H1 (cell line): Measurements from ENCODE around the gene MIEN1. TPM values are rescaled to one million over a fixed set of nuclear protein-coding genes. Genes with fewer than 3 reads are reported as not detected.

Experiments used
- CTCF ChIA-PET: fragments of 300-600 bp; sonication (Branson Sonifier 250); formaldehyde crosslinking; loops from one replicate; lab custom pipeline; 2021; ENCODE audit not compliant: partially characterized antibody; lab: Charles Lee
- POLR2A ChIA-PET: fragments of 300-600 bp; sonication (Branson Sonifier 250); formaldehyde crosslinking; loops from one replicate; lab custom pipeline; 2021; ENCODE audit warnings: inconsistent platforms; ENCODE audit not compliant: partially characterized antibody; lab: Charles Lee
- DNase-seq, 2 experiments: peaks; one replicate each; pipeline versions ENCODE4 v3.0.0 to v3.0.0-alpha.2; 2010 to 2022; ENCODE audit warnings: low spot score in 2 of 2, low read depth in 1 of 2, mixed read lengths in 1 of 2
- FAIRE-seq: peaks from 2 replicates; lab custom pipeline; 2011; peaks lifted over from hg19 to GRCh38; lab: Jason Lieb, UNC
- H2AFZ ChIP-seq: 2 replicates; pipeline ENCODE4 v1.8.1; 2012; ENCODE audit warnings: low read length, inconsistent platforms
- H2AK5ac ChIP-seq: 2 replicates; pipeline ENCODE4 v1.6.1; 2013; ENCODE audit warnings: low read depth, low read length
- H2BK120ac ChIP-seq: replicated peaks from 2 replicates; pipeline ENCODE3; 2013; ENCODE audit warnings: low read depth, low read length, inconsistent platforms
- H2BK12ac ChIP-seq: 2 replicates; pipeline ENCODE4 v1.6.1; 2013; ENCODE audit warnings: low read depth, low read length
- H2BK15ac ChIP-seq: 2 replicates; pipeline ENCODE4 v1.6.1; 2013; ENCODE audit warnings: low read length
- H2BK20ac ChIP-seq: 2 replicates; pipeline ENCODE4 v1.6.1; 2013; ENCODE audit warnings: low read length
- H2BK5ac ChIP-seq: 2 replicates; pipeline ENCODE4 v1.6.1; 2013; ENCODE audit warnings: low read depth, low read length
- H3K14ac ChIP-seq: 2 replicates; pipeline ENCODE4 v1.6.1; 2013; ENCODE audit warnings: inconsistent platforms; ENCODE audit not compliant: insufficient read length
- H3K18ac ChIP-seq: 2 replicates; pipeline ENCODE4 v1.6.1; 2013; ENCODE audit warnings: low read length; ENCODE audit errors: extremely low read depth
- H3K23ac ChIP-seq: 2 replicates; pipeline ENCODE4 v1.6.1; 2013; ENCODE audit warnings: inconsistent platforms; ENCODE audit not compliant: insufficient read length
- H3K23me2 ChIP-seq: 2 replicates; pipeline ENCODE4 v1.6.1; 2013; ENCODE audit warnings: low read depth, low read length
- H3K27ac ChIP-seq: 2 replicates; pipeline ENCODE4 v1.6.1; 2011; ENCODE audit warnings: low read depth, low read length, inconsistent platforms
- H3K27me3 ChIP-seq, 4 experiments: replicated peaks in 1 of 4; 1 replicate in 1 of 4; 2 replicates in 3 of 4; pipeline versions ENCODE4 v1.6.1 to v1.8.1; 2011 to 2013; ENCODE audit warnings: low read length in 3 of 4, mild to moderate bottlenecking in 3 of 4, inconsistent platforms in 2 of 4, mixed read lengths in 2 of 4, moderate library complexity in 1 of 4; ENCODE audit not compliant: control insufficient read depth in 3 of 4, insufficient read depth in 3 of 4; ENCODE audit errors: extremely low read depth in 1 of 4
- H3K36me3 ChIP-seq, 4 experiments: 2 replicates each; pipeline versions ENCODE4 v1.6.1 to v1.8.1; 2011 to 2013; ENCODE audit warnings: mild to moderate bottlenecking in 4 of 4, low read length in 3 of 4, moderate library complexity in 2 of 4, control low read depth in 1 of 4, inconsistent platforms in 1 of 4; ENCODE audit not compliant: insufficient read depth in 4 of 4, control insufficient read depth in 2 of 4
- H3K4ac ChIP-seq: replicated peaks from 2 replicates; pipeline ENCODE3; 2013; ENCODE audit warnings: low read length, low read depth, mixed read lengths, inconsistent platforms; ENCODE audit not compliant: insufficient read length
- H3K4me1 ChIP-seq, 4 experiments: replicated peaks in 1 of 4; 1 replicate in 1 of 4; 2 replicates in 3 of 4; pipeline versions ENCODE4 v1.6.1 to v1.8.1; 2011 to 2013; ENCODE audit warnings: low read length in 3 of 4, inconsistent platforms in 2 of 4, mixed read lengths in 1 of 4; ENCODE audit not compliant: insufficient read depth in 4 of 4, control insufficient read depth in 3 of 4
- H3K4me2 ChIP-seq, 2 experiments: 2 replicates each; pipeline versions ENCODE4 v1.6.1 to v1.8.1; 2011 to 2013; ENCODE audit warnings: low read depth in 2 of 2, low read length in 2 of 2, control low read depth in 1 of 2, inconsistent platforms in 1 of 2, mild to moderate bottlenecking in 1 of 2; ENCODE audit not compliant: insufficient read depth in 1 of 2
- H3K4me3 ChIP-seq, 4 experiments: fragments of 200-600, 300-600 bp in 1 of 4; sonication (generic), shearing (Covaris generic), sonication (Bioruptor Twin) in 1 of 4; 2 replicates each; pipeline versions ENCODE4 v1.5.1 to v1.8.1; 2011 to 2016; ENCODE audit warnings: low read length in 4 of 4, low read depth in 3 of 4, control low read depth in 2 of 4, inconsistent platforms in 2 of 4, mild to moderate bottlenecking in 2 of 4, mixed read lengths in 1 of 4, moderate library complexity in 1 of 4; ENCODE audit not compliant: insufficient read depth in 2 of 4; ENCODE audit errors: extremely low read depth in 1 of 4
- H3K56ac ChIP-seq: replicated peaks from 2 replicates; pipeline ENCODE3; 2013; ENCODE audit warnings: low read depth, mild to moderate bottlenecking, mixed read lengths, low read length, inconsistent platforms; ENCODE audit not compliant: insufficient read length
- H3K79me1 ChIP-seq: 2 replicates; pipeline ENCODE4 v1.6.1; 2013; ENCODE audit warnings: low read depth, low read length, control low read depth
- H3K79me2 ChIP-seq, 2 experiments: 2 replicates each; pipeline versions ENCODE4 v1.6.1 to v1.8.1; 2012 to 2013; ENCODE audit warnings: low read length in 2 of 2, mild to moderate bottlenecking in 2 of 2, inconsistent platforms in 1 of 2; ENCODE audit not compliant: insufficient read depth in 2 of 2, control insufficient read depth in 1 of 2
- H3K9ac ChIP-seq, 4 experiments: replicated peaks in 1 of 4; 1 replicate in 1 of 4; 2 replicates in 3 of 4; pipeline versions ENCODE4 v1.6.1 to v1.8.1; 2011 to 2013; ENCODE audit warnings: low read depth in 3 of 4, low read length in 3 of 4, control low read depth in 2 of 4, mild to moderate bottlenecking in 2 of 4, moderate library complexity in 2 of 4, inconsistent platforms in 1 of 4; ENCODE audit errors: extremely low read depth in 1 of 4
- H3K9me3 ChIP-seq, 2 experiments: 2 replicates each; pipeline versions ENCODE4 v1.6.1 to v1.8.1; 2012 to 2013; ENCODE audit warnings: mild to moderate bottlenecking in 2 of 2, moderate library complexity in 2 of 2, control low read depth in 1 of 2, inconsistent platforms in 1 of 2, low read depth in 1 of 2, low read length in 1 of 2, mixed read lengths in 1 of 2; ENCODE audit not compliant: insufficient read depth in 2 of 2
- H4K20me1 ChIP-seq, 2 experiments: replicated peaks in 1 of 2; 2 replicates each; pipeline versions ENCODE3 to v1.8.1; 2011 to 2013; ENCODE audit warnings: inconsistent platforms in 2 of 2, low read length in 2 of 2, mild to moderate bottlenecking in 1 of 2; ENCODE audit not compliant: insufficient read depth in 2 of 2, control insufficient read depth in 1 of 2
- H4K5ac ChIP-seq: 2 replicates; pipeline ENCODE4 v1.6.1; 2013; ENCODE audit warnings: low read length, low read depth, mixed read lengths, inconsistent platforms; ENCODE audit not compliant: insufficient read length
- H4K8ac ChIP-seq: 2 replicates; pipeline ENCODE4 v1.8.0; 2013; ENCODE audit warnings: mild to moderate bottlenecking, moderate library complexity, low read length, inconsistent platforms; ENCODE audit not compliant: insufficient read depth; ENCODE audit errors: extremely low read depth
- H4K91ac ChIP-seq: replicated peaks from 2 replicates; pipeline ENCODE3; 2013; ENCODE audit warnings: low read length, mixed read lengths, inconsistent platforms; ENCODE audit not compliant: insufficient read length
- BACH1 ChIP-seq: IDR thresholded peaks from 2 replicates; pipeline ENCODE4 v1.6.1; 2012; ENCODE audit warnings: low read length, improper control_type of control experiment
- HDAC2 ChIP-seq, 2 experiments: fragments of 300-600 bp in 1 of 2; sonication (generic) in 1 of 2; IDR thresholded peaks; 2 replicates each; pipeline ENCODE4 v1.6.1; 2011 to 2012; ENCODE audit warnings: low read depth in 2 of 2, low read length in 2 of 2, mild to moderate bottlenecking in 2 of 2, moderate library complexity in 2 of 2, borderline replicate concordance in 1 of 2, inconsistent platforms in 1 of 2
- MAX ChIP-seq: IDR thresholded peaks from 2 replicates; pipeline ENCODE4 v1.6.1; 2012; ENCODE audit warnings: inconsistent platforms
- POLR2A ChIP-seq, 2 experiments: IDR thresholded peaks; 1 replicate in 1 of 2; 2 replicates in 1 of 2; pipeline ENCODE4 v1.6.1; 2011; ENCODE audit warnings: low read depth in 2 of 2, low read length in 2 of 2, mild to moderate bottlenecking in 2 of 2; ENCODE audit errors: control extremely low read depth in 1 of 2
- SUZ12 ChIP-seq: fragments of 200-600 bp; sonication (generic); IDR thresholded peaks from 2 replicates; pipeline ENCODE4 v1.6.1; 2012; ENCODE audit warnings: mild to moderate bottlenecking, inconsistent platforms, low read length, moderate library complexity, mixed read lengths
- TBP ChIP-seq: IDR thresholded peaks from 2 replicates; pipeline ENCODE4 v1.6.1; 2011; ENCODE audit warnings: low read depth, low read length, improper control_type of control experiment
- USF2 ChIP-seq: IDR thresholded peaks from 2 replicates; pipeline ENCODE4 v1.6.1; 2011; ENCODE audit warnings: low read length, improper control_type of control experiment
- WGBS, 2 experiments: shearing (Covaris generic) in 1 of 2; methylation state at CpG; one replicate each; pipeline versions ENCODE4 v1.1.6 to v1.1.7; 2013 to 2015; ENCODE audit warnings: low lambda C conversion rate in 2 of 2, mixed read lengths in 2 of 2, inconsistent platforms in 1 of 2, low coverage in 1 of 2, missing lambda C conversion rate in 1 of 2; ENCODE audit not compliant: insufficient replicate concordance in 2 of 2, insufficient coverage in 1 of 2, insufficient read length in 1 of 2; ENCODE audit errors: extremely low coverage in 1 of 2, missing lambda C conversion rate in 1 of 2; 5-methylcytosine and 5-hydroxymethylcytosine counted together
- polyA plus RNA-seq, 7 experiments: library from polyadenylated mRNA; depleted of rRNA in 3 of 7; stranded (reverse) in 5 of 7; unstranded in 2 of 7; fragments of >200 nt in 5 of 7; fragments of 200-250 nt in 2 of 7; gene quantifications; 1 replicate in 5 of 7; 2 replicates in 1 of 7; 4 replicates in 1 of 7; pipeline versions ENCODE4 v1.2.1 to v1.2.3, GENCODE V29; 2011 to 2013; ENCODE audit warnings: missing spikeins in 2 of 7, mixed read lengths in 2 of 7
- total RNA-seq: library from RNA; stranded (reverse); fragmentation: NEBNext Ultra II Directional; extraction: Animal tissue kit (Norgen Biotek cat#: 25700); gene quantifications from 2 replicates; pipeline ENCODE4 v1.2.1, GENCODE V29; 2021
- TF ChIP-seq, protein P1 (sequence below): IDR thresholded peaks from 2 replicates; pipeline ENCODE4 v1.6.1; 2012; ENCODE audit warnings: inconsistent platforms

Gene MIEN1
- total and polyA plus RNA-seq, 2 of the 8 experiments (the other 6 are each of a cell fraction or from before 2014, with no cell fraction given): 29.6 to 54.9 TPM

DNA sequence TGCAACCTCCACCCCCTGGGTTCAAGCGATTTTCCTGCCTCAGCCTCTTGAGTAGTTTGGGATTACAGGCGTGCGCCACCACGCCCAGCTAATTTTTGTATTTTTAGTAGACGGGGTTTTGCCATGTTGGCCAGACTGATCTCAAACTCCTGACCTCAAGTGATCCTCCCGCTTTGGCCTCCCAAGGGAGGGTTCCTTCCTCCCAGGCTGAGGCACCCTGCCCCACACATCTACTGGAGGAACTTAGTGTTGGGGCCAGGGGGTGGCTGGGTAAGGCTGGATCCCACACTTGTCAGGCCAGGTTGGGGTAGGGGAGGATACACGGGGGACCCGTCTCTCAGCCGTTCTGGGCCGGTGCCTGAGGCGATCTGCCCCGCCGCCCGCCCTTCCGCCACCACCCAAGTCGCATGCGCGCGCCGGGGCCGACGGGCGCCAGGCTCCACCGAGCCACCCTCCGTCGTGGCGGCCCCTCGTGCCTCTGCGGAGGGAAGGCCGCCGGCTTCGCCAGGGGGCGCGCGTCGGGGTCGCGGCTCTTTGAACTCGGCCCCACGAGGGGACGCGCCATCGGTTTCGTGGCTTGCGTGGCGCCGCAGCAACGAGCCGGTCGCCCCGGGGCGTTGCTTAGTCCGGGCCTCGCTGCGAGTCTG, 23.3 kb upstream of the MIEN1 start:
- Histone ChIP-seq H3K4me3 (peak overlapping the region; percentile 30 to 82 (median 74)), H3K23ac (no peak overlapping the region), H3K9ac (peak overlapping the region in 3 of 4 experiments; percentile 49 to 67 (median 64); a peak in 5 of 7 replicates), H4K91ac (peak overlapping the region; percentile 97), H3K4me2 (peak overlapping the region; percentile 20 to 98), H2BK120ac (no peak overlapping the region), H3K79me2 (no peaks in the 10 kb centered on the region), H3K79me1 (no peaks in the 10 kb centered on the region; the same call in 1 of the 2 replicates), H2BK15ac (0 out of 2 replicates have a peak overlapping the region, but pooled peaks have one; percentile 46), H3K27me3 (peaks cover 0 to 3% (median 2%) of the 10 kb centered on the region in 4 experiments; a peak in 2 of 7 replicates), H3K18ac (peak overlapping the region; percentile 95), H2AFZ (no peak overlapping the region), H3K4ac (peak overlapping the region; percentile 87), H2BK5ac (peak overlapping the region; percentile 84; the same call in 1 of the 2 replicates), H3K9me3 (no peaks in the 10 kb centered on the region), H4K8ac (peak overlapping the region; percentile 97), H2BK12ac (peak overlapping the region; percentile 32), H3K56ac (no peak overlapping the region), H3K14ac (no peak overlapping the region), H3K23me2 (peaks cover 10% of the 10 kb centered on the region; the same call in 1 of the 2 replicates), H4K20me1 (no peaks in the 10 kb centered on the region), H2BK20ac (0 out of 2 replicates have a peak overlapping the region, but pooled peaks have one; percentile 48), H3K36me3 (no peaks in the 10 kb centered on the region), H4K5ac (peak overlapping the region; percentile 72), H3K27ac (no peak overlapping the region), H2AK5ac (no peak overlapping the region), H3K4me1 (peaks cover 9 to 29% (median 21%) of the 10 kb centered on the region in 4 experiments)
- POLR2A ChIA-PET: interaction anchor here (0.6 to 8.1 kb wide), 7 partner anchors 9 to 1332 kb away, joined by 3 to 54 read pairs (median 3); partner anchors contain the start of genes MIEN1 and PPP1R1B
- DNase-seq (peak in 1 of 2 experiments; percentile 70), FAIRE-seq (no peak)
- CTCF ChIA-PET: interaction anchor here (0.7 to 8.2 kb wide), 18 partner anchors 11 to 559 kb away, joined by 3 to 102 read pairs (median 4); partner anchors contain the start of genes MIEN1 and PNMT
- 18% methylated on average over 40 of the region's 55 CpGs; no CpG with 5 or more reads in 1 of the 2 experiments for WGBS, 2 experiments
- TF ChIP-seq BACH1: no peak; the same call in 1 of the 2 replicates
- peak; percentile 79 for TF ChIP-seq MAX
- TF ChIP-seq, protein P1, sequence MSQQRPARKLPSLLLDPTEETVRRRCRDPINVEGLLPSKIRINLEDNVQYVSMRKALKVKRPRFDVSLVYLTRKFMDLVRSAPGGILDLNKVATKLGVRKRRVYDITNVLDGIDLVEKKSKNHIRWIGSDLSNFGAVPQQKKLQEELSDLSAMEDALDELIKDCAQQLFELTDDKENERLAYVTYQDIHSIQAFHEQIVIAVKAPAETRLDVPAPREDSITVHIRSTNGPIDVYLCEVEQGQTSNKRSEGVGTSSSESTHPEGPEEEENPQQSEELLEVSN: peak; percentile 54
- 0 out of 3 replicates have a peak, but pooled peaks of 1 of the 2 experiments have one; percentile 20 for TF ChIP-seq POLR2A (IDR thresholded peaks at IDR 0.05; ENCODE audit: control extremely low read depth in 1 of 2, low read depth in 2 of 2, low read length in 2 of 2)
- TF ChIP-seq TBP: no peak
- TF ChIP-seq USF2: no peak
- TF ChIP-seq HDAC2 (IDR thresholded peaks at IDR 0.05; ENCODE audit: borderline replicate concordance in 1 of 2, low read depth in 2 of 2, low read length in 2 of 2): 0 out of 4 replicates have a peak, but pooled peaks of 1 of the 2 experiments have one; percentile 68
- peak; percentile 42; the same call in 1 of the 2 replicates for TF ChIP-seq SUZ12
